CD4-positive, alpha-beta T cell (primary cell): ENCODE results near the gene TRABD2B. TPM values are rescaled to one million over a fixed set of nuclear protein-coding genes. Genes with fewer than 3 reads are reported as not detected.

Experiments used
- ATAC-seq: fragments of 200-7000 bp; cut with Tn5 transposase; one replicate; pipeline ENCODE4 v1.10.0; 2022; ENCODE audit warnings: mild to moderate bottlenecking; ENCODE audit not compliant: poor library complexity
- CTCF ChIA-PET: fragments of 350-600 bp; sonication (Branson Sonifier 250); formaldehyde crosslinking; loops from one replicate; lab custom pipeline; 2021; ENCODE audit warnings: antibody characterized with exemption, inconsistent platforms; lab: Charles Lee
- POLR2A ChIA-PET: fragments of 350-600 bp; sonication (Branson Sonifier 250); formaldehyde crosslinking; loops from one replicate; lab custom pipeline; 2021; ENCODE audit warnings: antibody characterized with exemption, inconsistent platforms; lab: Charles Lee
- DNase-seq, 14 experiments: peaks; one replicate each; pipeline ENCODE4 v3.0.0-alpha.2; 2013 to 2020; ENCODE audit warnings: mixed read lengths in 2 of 14
- H3K27ac ChIP-seq, 2 donors: one replicate each; pipeline versions ENCODE4 v1.5.1 to v1.7.0; 2013; ENCODE audit warnings: low read length in 2 of 2, low read depth in 1 of 2, mild to moderate bottlenecking in 1 of 2
- H3K27me3 ChIP-seq, 2 experiments: 1 replicate in 1 of 2; 2 replicates in 1 of 2; pipeline versions ENCODE4 v1.6.1 to v1.7.0; 2013; ENCODE audit warnings: low read length in 2 of 2, control low read depth in 1 of 2, mild to moderate bottlenecking in 1 of 2, moderate library complexity in 1 of 2; ENCODE audit not compliant: insufficient read depth in 2 of 2, control insufficient read depth in 1 of 2
- H3K36me3 ChIP-seq: one replicate; pipeline ENCODE4 v1.6.1; 2013; ENCODE audit warnings: low read length, control low read depth; ENCODE audit not compliant: insufficient read depth
- H3K4me1 ChIP-seq: one replicate; pipeline ENCODE4 v1.6.1; 2013; ENCODE audit warnings: low read length, control low read depth; ENCODE audit not compliant: insufficient read depth
- H3K4me3 ChIP-seq: one replicate; pipeline ENCODE4 v1.5.1; 2013; ENCODE audit warnings: mild to moderate bottlenecking, low read length, moderate library complexity
- H3K9me3 ChIP-seq, 2 experiments: 1 replicate in 1 of 2; 2 replicates in 1 of 2; pipeline versions ENCODE4 v1.6.1 to v1.7.0; 2013; ENCODE audit warnings: low read length in 2 of 2, mild to moderate bottlenecking in 2 of 2, control low read depth in 1 of 2, moderate library complexity in 1 of 2; ENCODE audit not compliant: control insufficient read depth in 1 of 2, insufficient read depth in 1 of 2
- H3K27ac Mint-ChIP-seq: one replicate; pipeline ENCODE4 v1.8.0; 2020; ENCODE audit warnings: mixed read lengths
- H3K27me3 Mint-ChIP-seq: one replicate; pipeline ENCODE4 v1.8.0; 2021; ENCODE audit warnings: mixed read lengths
- H3K36me3 Mint-ChIP-seq: one replicate; pipeline ENCODE4 v1.8.0; 2021; ENCODE audit warnings: low read depth, mixed read lengths
- H3K4me1 Mint-ChIP-seq: one replicate; pipeline ENCODE4 v1.8.0; 2021; ENCODE audit warnings: low read depth, mixed read lengths
- H3K4me3 Mint-ChIP-seq: one replicate; pipeline ENCODE4 v1.8.0; 2020; ENCODE audit warnings: mild to moderate bottlenecking, mixed read lengths
- H3K9me3 Mint-ChIP-seq: one replicate; pipeline ENCODE4 v1.8.0; 2020; ENCODE audit warnings: mixed read lengths
- CTCF ChIP-seq: fragments of 200-600 bp; IDR thresholded peaks from one replicate; pipeline ENCODE4 v1.8.0; 2022; ENCODE audit warnings: antibody characterized with exemption, mild to moderate bottlenecking
- intact Hi-C, 2 experiments: fragments of 100-400 bp; cut with DNase I in 1 of 2; cut with micrococcal nuclease in 1 of 2; formaldehyde crosslinking; loops; one replicate each; pipeline versions ENCODE4 v1.15.1 to v1.9.0; 2023 to 2025; cut with DNase I, micrococcal nuclease
- total RNA-seq, 174 experiments: library from RNA in 2 of 174; stranded (reverse) in 2 of 174; gene quantifications; one replicate each; pipeline ENCODE4 v1.2.3 and lab custom pipeline; 2021 to 2026

TRABD2B gene
- total RNA-seq, 2 experiments from 2014 or later: not detected

GRCh38 chr1:48001696-48002095 lies 4.5 kb upstream of the TRABD2B start:
- Mint-ChIP-seq H3K9me3 (no peaks in the 10 kb centered on the region), H3K4me3 (no peak overlapping the region), H3K36me3 (no peaks in the 10 kb centered on the region), H3K27ac (no peak overlapping the region), H3K4me1 (peaks cover 6% of the 10 kb centered on the region), H3K27me3 (peaks cover 43% of the 10 kb centered on the region)
- peaks cover 6% of the 10 kb centered on the region for H3K4me1 ChIP-seq
- POLR2A ChIA-PET: no interaction called here
- no peaks in the 10 kb centered on the region for H3K9me3 ChIP-seq
- ATAC-seq (no peak), DNase-seq (no peak)
- H3K27ac ChIP-seq: no peak overlapping the region
- H3K4me3 ChIP-seq: no peak overlapping the region
- CTCF ChIA-PET: no interaction called here
- H3K36me3 ChIP-seq: no peaks in the 10 kb centered on the region
- intact Hi-C loops: no loop called here
- no peak for TF ChIP-seq CTCF
- peaks cover 15 to 28% of the 10 kb centered on the region in 2 experiments for H3K27me3 ChIP-seq

GRCh38 chr1:48000883-48001282 lies 3.7 kb upstream of the TRABD2B start:
- Mint-ChIP-seq H3K4me3 (no peak overlapping the region), H3K27ac (no peak overlapping the region), H3K36me3 (no peaks in the 10 kb centered on the region), H3K9me3 (no peaks in the 10 kb centered on the region), H3K4me1 (peaks cover 12% of the 10 kb centered on the region), H3K27me3 (peaks cover 49% of the 10 kb centered on the region)
- H3K36me3 ChIP-seq: no peaks in the 10 kb centered on the region
- H3K27me3 ChIP-seq: peaks cover 19 to 33% of the 10 kb centered on the region in 2 experiments
- no peak for ATAC-seq
- peaks cover 7% of the 10 kb centered on the region for H3K4me1 ChIP-seq
- CTCF ChIA-PET: no interaction called here
- H3K9me3 ChIP-seq: no peaks in the 10 kb centered on the region
- POLR2A ChIA-PET: no interaction called here
- TF ChIP-seq CTCF: no peak
- no peak for DNase-seq
- no peak overlapping the region for H3K4me3 ChIP-seq
- intact Hi-C loops: no loop called here
- no peak overlapping the region for H3K27ac ChIP-seq

- peaks cover 31 to 46% of the 10 kb centered on the region in 2 experiments for H3K27me3 ChIP-seq
- no peak overlapping the region for H3K27ac ChIP-seq
- no peak overlapping the region for H3K27ac Mint-ChIP-seq
- peaks cover 7% of the 10 kb centered on the region for H3K4me1 ChIP-seq
- peaks cover 67% of the 10 kb centered on the region for H3K27me3 Mint-ChIP-seq
- no peak overlapping the region for H3K4me3 ChIP-seq
- intact Hi-C loops: loop anchor here in 1 of 2 experiments (5.0 kb wide), 1 partner anchor 238 kb away; no protein-coding TSS in a partner anchor
- H3K4me1 Mint-ChIP-seq: peaks cover 15% of the 10 kb centered on the region
- CTCF ChIA-PET: no interaction called here
- no peak overlapping the region for H3K4me3 Mint-ChIP-seq
- no peaks in the 10 kb centered on the region for H3K36me3 ChIP-seq
- no peaks in the 10 kb centered on the region for H3K9me3 Mint-ChIP-seq
- H3K9me3 ChIP-seq: peaks cover 0 to 3% of the 10 kb centered on the region in 2 experiments
- no peak for TF ChIP-seq CTCF
- POLR2A ChIA-PET: no interaction called here
- no peak for DNase-seq
- no peak for ATAC-seq
- H3K36me3 Mint-ChIP-seq: no peaks in the 10 kb centered on the region
Measured at GRCh38 chr1:47999097-47999496, 1.9 kb upstream of the TRABD2B start.
